ENCODE results near the gene TFEC. TPM values are rescaled to one million over a fixed set of nuclear protein-coding genes. Genes with fewer than 3 reads are reported as not detected.

The TFEC gene
- total RNA-seq, 1 experiment from 2014 or later, result not detected

GRCh38 chr7:115997221-115997620 is 33.3 kb downstream of the TFEC start:
- no peaks in the 10 kb centered on the region for H3K79me2 ChIP-seq (ENCODE audit: insufficient read depth, low read length)
- Mint-ChIP-seq H3K36me3 (ENCODE audit: insufficient read depth in 1 of 3, low read depth in 3 of 3) (no peaks in the 10 kb centered on the region), H3K27me3 (ENCODE audit: low read depth) (no peaks in the 10 kb centered on the region), H3K9me3 (peaks cover 4 to 6% of the 10 kb centered on the region in 2 experiments; a peak in 4 of 5 replicates), H3K27ac (no peak overlapping the region; a peak in 1 of 7 replicates), H3K4me1 (no peaks in the 10 kb centered on the region), H3K4me3 (no peak overlapping the region)
- no peaks in the 10 kb centered on the region for H3K23me2 ChIP-seq (ENCODE audit: insufficient read length, low read depth, low read length, poor library complexity, severe bottlenecking)
- no peak overlapping the region for H3K56ac ChIP-seq (ENCODE audit: insufficient read length, low read depth, low read length)
- no peak overlapping the region for H3K4ac ChIP-seq (ENCODE audit: low read depth, low read length)
- H3K23ac ChIP-seq (ENCODE audit: insufficient read length, low read depth, low read length), result no peak overlapping the region
- no peak overlapping the region for H4K91ac ChIP-seq (ENCODE audit: insufficient read length, low read depth, low read length)
- no peak overlapping the region for H2BK120ac ChIP-seq (ENCODE audit: low read depth, low read length, poor library complexity, severe bottlenecking)
- H3K9me3 ChIP-seq (ENCODE audit: control insufficient read depth, low read depth, low read length), result no peaks in the 10 kb centered on the region
- no peaks in the 10 kb centered on the region for H3K27me3 ChIP-seq (ENCODE audit: insufficient read depth, low read length)
- no peak overlapping the region for H3K9ac ChIP-seq (ENCODE audit: extremely low read depth, insufficient read length, low read length)
- no peaks in the 10 kb centered on the region for H3K4me1 ChIP-seq (ENCODE audit: insufficient read depth, low read length)
- no peaks in the 10 kb centered on the region for H4K20me1 ChIP-seq (ENCODE audit: control insufficient read depth, insufficient read depth, insufficient read length)
- no peak overlapping the region for H2BK5ac ChIP-seq (ENCODE audit: insufficient read length, low read length)
- no peak for TF ChIP-seq CTCF (conservative IDR thresholded peaks at IDR 0.05)
- H3T11ph ChIP-seq (ENCODE audit: low read length), result no peak overlapping the region
- no peak overlapping the region for H2BK15ac ChIP-seq (ENCODE audit: low read depth, low read length)
- no CpG with 5 or more reads among the region's 4 CpGs for WGBS (ENCODE audit: extremely low coverage, insufficient read length, low lambda C conversion rate)
- no peaks in the 10 kb centered on the region for H3K79me1 ChIP-seq (ENCODE audit: insufficient read depth, low read depth, low read length, poor library complexity, severe bottlenecking)
- H2AFZ ChIP-seq (ENCODE audit: low read length), result no peak overlapping the region
- H3K14ac ChIP-seq (ENCODE audit: insufficient read depth, low read length), result no peak overlapping the region
- no peak overlapping the region for H3K18ac ChIP-seq (ENCODE audit: insufficient read length, low read depth, low read length)
- no peak overlapping the region for H4K5ac ChIP-seq (ENCODE audit: insufficient read length, low read depth, low read length)
- DNase-seq, result no peak
- no peak overlapping the region for H2BK12ac ChIP-seq (ENCODE audit: insufficient read length, low read depth, low read length)
- no peak overlapping the region for H2BK20ac ChIP-seq (ENCODE audit: low read depth, low read length, poor library complexity, severe bottlenecking)
- no peak overlapping the region for H3K27ac ChIP-seq (ENCODE audit: insufficient read length, low read depth, low read length)
- no peak overlapping the region for H4K8ac ChIP-seq (replicated peaks; ENCODE audit: insufficient read length, low read depth, low read length)
- H3K4me2 ChIP-seq (ENCODE audit: insufficient read depth, insufficient read length, low read length), result no peak overlapping the region
- no peak overlapping the region for H2AK5ac ChIP-seq (ENCODE audit: insufficient read length, low read length)

Data from H9 (cell line).